Measurements from ENCODE around the gene PRC1.
"Not testable (repeated sequence)": the region's sequence is repeated elsewhere in the genome, so short reads cannot be mapped to it uniquely, and the experiment has no call there.

PRC1 gene, protein sequence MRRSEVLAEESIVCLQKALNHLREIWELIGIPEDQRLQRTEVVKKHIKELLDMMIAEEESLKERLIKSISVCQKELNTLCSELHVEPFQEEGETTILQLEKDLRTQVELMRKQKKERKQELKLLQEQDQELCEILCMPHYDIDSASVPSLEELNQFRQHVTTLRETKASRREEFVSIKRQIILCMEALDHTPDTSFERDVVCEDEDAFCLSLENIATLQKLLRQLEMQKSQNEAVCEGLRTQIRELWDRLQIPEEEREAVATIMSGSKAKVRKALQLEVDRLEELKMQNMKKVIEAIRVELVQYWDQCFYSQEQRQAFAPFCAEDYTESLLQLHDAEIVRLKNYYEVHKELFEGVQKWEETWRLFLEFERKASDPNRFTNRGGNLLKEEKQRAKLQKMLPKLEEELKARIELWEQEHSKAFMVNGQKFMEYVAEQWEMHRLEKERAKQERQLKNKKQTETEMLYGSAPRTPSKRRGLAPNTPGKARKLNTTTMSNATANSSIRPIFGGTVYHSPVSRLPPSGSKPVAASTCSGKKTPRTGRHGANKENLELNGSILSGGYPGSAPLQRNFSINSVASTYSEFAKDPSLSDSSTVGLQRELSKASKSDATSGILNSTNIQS

DNA sequence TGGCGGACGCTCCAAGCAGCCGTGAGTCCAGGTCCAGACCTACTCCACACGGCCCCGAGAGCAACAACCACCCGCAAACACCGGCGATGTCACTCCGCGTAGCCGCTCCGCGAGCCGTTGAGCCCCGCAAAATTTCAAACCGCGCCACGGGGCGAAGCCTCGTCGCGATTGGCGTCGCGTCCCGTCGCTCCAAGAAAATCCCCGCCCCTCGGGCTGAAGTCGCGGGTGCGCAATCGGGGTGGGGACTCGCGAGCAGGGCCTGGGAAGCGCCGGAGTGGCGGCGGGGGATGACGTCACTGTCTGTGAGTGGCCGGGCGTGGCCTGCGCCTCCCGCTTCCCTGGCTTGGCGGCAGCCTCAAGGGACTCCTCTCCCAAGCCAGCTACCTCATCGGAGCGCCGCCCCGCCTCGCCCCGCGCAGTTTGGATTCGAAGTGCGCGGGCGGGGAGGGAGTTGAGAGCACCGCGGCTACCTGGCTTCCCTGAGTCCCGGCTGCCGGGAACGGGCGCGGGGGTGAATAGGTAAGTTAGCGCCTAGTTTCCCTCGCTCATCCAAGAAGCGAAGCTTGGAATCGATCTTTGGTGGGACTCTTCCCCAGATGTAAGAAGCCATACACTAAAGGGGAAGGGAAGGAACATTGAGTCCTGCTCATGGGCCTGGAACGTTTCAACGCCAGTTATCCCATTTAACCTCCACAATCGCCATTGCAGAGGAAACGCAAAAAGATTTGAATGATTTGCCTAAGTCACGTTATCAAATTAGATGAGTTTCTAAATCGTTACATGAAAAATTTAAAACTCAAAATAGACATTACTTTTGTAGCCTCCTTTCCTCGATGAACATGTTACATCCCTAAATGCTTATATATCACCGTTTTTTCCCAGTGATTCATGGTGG, at the start of gene PRC1:
Gene PRC1 (minus strand): TSS at position 119 of the 895 bp plus-strand sequence. CDS start 118 bp downstream, at position 1.
- peak; percentile 99 for DNase-seq (ENCODE audit: low spot score)

DNA sequence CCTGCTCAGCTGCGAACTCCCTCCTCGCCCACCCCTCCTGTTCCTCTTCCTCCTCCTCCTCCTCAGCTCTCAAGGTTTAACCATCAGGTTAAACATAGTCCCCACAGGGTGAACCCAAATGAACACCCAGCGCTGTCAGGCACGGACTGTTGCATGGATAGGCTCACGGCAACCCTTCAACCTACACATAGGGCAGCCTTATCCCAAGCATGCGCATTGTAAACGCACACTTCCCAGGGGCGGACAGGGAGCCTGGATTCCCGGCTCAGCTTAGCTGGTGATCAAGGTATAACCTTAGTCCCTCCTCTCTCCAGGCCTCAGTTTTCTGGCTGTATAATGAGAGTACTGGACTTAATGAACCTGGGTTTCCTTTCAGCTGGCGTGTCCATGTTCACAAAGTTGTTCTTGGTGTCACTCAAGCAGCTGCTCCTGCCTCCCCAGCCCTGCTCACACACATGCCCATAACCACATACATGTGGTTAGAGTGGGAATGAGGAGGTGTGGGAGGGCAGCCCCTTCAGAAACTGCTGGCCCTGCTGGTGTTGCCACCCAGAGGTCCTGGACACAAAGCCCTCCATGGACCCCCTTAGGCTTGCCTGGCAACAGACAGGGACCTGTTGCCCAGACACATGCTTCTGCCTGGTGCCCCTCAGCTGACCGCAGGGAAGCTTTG, 49.0 kb upstream of the PRC1 start:
- DNase-seq (ENCODE audit: low spot score), result no peak

DNA sequence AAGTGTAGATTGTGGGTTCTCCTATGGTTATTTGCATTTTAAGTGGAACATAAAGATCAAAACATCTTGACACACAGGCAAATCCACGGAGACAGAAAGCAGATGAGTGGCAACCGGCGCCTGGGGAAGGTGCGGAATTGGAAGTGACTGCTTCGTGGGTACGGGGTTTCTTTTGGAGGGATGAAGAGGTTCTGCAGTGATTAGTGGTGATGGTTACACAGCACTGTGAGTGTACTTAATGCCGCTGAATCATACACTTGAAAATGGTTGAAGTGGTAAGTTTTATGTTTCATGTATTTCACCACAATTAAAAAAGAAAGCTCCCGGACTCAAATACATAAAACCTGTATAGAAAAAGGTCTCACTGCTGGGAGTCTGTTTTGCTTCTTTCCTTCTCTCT, 46.5 kb upstream of the PRC1 start:
- DNase-seq (ENCODE audit: low spot score), result no peak

DNA sequence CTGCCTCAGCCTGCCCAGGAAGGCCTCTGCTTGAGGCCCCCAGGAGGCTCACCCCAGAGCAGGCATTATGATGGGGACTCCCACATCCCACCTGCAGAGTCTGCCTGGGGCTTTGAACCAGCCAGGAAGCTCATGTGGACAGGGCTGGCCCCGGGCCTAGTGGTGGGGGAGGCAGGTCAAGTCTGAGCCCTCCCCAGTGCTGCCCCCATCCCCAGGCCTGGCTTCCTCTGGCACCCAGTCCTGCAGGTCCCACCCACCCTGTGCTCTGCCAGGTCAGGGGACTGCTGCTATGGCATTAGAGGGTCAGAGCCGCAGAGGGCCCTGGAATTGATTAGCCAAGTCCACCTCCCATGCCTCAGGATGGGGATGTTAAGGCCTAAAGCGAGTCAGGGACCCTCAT, 45.7 kb upstream of the PRC1 start:
- DNase-seq (ENCODE audit: low spot score), result no peak

DNA sequence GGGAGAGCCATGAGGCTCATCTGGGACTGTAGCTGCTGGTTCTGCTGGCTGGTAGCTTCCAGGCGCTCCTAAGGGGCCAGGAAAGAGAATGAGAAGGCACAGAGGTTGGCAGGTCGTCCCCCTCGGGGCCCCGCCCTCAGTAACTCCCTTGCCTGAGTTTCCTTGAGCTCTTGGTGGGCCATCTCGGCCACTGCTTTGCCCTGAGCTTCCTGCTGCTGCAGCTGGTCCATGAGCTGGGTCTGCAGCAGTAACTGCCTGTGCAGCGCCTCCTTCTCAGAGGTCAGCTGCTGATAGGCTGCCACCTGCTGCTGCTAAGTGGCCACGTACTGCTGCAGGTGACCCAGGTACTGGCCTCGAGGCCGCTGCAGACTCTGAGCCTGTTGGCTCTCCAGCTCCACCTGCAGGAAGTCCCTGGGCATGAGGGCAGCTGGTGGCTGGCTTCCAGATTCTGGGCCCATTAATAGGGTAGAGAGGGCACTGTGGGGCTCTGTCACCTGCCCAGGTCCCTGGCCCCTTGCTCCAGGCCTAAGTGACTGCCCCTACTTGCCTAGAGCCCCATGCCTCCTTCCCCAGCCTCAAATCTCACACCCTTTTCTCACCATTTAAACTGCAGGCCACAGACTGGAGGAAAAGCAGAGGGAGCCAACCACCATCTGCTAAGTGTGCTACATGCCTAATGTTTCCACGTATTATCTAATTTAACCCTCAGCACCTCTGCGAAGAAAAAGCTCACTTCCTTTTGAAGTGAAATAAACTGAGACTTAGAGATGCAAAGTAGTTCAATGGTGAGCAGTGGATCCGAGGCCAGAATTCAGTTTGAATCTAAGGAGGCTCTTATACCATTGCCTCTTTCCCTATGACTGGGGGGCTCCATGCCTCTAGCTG, 38.8 kb upstream of the PRC1 start:
- peak; percentile 47 for DNase-seq (ENCODE audit: low spot score)

DNA sequence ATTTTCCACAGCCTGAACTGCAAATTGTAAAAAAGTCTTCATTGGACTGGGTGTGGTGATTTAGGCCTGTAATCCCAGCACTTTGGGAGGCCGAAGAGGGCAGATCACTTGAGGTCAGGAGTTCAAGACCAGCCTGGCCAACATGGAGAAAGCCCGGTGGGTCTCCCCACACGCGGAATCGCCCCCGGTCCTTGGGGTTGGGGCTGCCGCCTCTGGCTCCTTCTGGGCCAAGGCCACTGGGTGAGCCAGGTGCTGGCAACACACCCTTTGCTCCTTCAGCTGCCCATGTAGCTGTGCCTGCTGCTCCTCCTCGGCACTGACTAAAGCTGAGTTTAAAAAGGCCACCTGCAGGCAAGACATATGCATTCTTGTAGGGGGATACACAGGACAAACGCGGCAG, 37.5 kb upstream of the PRC1 start:
- DNase-seq (ENCODE audit: low spot score), result no peak

DNA sequence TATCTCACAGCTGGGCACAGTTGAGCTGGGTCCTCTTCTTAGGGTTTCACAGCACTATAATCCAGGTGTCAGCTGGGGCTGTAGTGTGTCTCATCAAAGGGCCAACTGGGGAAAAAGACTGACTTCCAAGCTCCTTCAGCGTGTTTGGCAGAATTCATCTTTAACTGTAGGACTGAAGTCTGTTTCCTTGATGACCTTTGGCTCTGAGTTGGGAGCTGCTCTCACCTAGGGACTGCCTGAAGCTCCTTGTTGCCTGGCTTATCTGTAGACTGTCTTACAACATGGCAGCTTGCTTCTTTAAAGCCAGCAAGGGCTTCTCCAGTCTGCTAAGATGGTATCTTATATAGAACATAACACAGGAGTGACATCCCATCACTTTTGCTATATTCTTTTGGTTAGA, 33.3 kb upstream of the PRC1 start:
- no peak for DNase-seq (ENCODE audit: low spot score)

DNA sequence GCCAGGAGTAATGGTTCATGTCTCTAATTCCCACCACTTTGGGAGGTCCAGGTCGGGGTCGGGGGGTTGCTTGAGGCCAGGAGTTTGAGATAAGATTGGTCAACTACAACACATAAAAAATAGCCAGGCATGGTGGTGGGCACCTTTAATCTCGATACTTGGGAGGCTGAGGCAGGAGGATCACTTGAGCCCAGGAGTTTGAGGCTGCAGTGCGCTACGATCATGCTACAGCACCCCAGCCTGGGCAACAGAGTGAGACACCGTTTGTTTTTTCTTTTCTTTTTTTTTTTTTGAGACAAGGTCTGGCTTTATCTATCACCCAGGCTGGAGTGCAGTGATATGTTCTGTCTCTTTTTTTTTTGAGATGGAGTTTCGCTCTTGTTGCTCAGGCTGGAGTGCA, 29.4 kb upstream of the PRC1 start:
- no peak for DNase-seq (ENCODE audit: low spot score)

DNA sequence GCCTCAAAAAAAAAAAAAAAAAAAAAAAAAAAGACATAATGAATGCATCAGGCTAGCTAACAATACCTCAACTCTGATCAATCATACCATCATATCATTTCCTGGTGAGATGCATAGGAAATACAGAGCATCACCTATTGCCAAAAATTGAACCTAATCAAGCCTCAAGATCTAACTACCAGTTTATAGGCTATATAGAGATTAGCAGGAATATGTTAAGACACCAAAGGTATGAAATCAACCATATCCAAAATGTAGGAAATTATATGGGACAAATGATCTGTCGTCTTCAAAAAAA, 28.4 kb upstream of the PRC1 start:
- DNase-seq (ENCODE audit: low spot score), result no peak

DNA sequence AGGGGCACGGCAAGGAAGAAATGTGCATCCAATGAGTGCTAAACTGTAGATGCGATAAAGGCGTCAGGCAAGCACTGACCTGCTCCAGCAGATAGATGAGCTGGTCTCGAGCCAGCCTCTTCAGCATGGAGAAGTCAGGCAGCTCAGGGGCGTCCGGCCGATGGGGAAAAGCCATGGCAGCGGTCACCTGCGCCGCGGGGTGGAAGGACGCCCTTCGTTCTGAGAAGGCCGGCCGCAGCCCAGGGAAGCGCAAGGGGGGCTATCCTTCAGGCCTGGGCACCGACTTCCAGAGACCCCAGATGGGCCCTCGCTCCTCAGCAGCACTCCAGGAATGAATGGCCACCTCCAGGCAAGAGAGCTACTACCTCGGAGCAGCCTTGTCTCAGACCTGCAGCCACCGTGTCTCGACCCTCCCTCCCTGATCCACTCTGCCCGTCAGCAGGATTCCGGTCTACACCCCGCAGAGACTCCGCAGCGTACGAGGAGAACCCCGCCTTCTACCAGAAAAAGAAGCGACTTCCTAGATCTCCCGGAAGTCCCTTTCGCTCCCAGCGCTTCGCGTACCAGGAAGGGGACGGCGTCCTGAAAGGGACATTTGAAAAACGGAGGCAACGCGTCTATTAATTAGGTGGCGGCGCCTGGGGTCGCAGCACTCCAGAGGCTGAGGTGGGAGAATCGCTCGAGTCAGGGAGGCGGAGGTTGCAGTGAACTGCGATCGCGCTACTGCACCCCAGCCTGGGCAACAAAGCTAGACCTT, 27.9 kb upstream of the PRC1 start, which contains the start of gene VPS33B:
Gene VPS33B (minus strand): TSS at position 520 of the 757 bp plus-strand sequence. CDS start 345 bp downstream, at position 175.
- DNase-seq (ENCODE audit: low spot score), result peak; percentile 88

DNA sequence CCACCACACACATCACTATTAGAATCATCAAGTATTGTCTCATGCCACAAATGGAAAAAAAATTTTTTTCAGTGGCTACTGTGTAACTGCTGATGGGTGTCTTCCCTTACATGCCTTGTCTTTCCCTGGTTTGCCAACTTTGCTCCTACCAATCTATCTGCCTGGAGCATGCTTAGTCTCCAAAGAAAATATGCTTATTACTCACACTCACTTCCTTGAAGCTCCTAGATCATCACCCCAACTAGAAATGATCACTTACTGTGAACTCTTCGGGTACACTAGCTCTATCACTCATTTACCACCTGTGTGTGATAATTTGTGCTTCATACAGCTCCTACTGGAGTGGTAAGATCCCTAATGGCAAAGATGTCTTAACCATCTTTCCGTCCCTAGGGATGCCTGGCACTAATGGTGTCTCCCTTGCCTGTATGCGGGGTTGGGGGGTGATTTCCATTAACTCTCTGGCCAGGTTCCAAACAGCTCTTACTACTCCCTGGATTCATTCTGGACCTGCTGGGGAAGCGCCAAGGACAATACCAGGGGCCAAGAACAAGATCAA, 27.3 kb upstream of the PRC1 start:
- peak; percentile 3 for DNase-seq (ENCODE audit: low spot score)

DNA sequence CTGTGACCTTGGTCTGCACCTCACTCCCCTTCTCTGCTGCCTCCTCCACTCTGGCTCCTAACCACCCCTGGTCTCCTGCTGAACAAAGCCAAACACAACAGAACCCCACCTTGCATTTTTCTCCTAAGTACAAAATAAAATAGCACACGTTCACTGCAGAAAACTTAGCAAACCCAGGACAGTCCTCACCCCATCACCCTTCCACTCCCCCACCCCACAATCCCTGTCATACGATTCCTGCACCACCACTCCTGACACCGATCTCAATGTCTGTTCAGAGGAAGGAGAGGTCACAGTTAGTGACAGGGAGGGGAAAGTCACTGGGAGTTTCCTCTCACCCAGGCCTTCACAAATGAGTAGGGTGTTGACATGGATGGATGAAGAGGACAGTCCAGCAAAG, 23.8 kb upstream of the PRC1 start:
- no peak for DNase-seq (ENCODE audit: low spot score)

DNA sequence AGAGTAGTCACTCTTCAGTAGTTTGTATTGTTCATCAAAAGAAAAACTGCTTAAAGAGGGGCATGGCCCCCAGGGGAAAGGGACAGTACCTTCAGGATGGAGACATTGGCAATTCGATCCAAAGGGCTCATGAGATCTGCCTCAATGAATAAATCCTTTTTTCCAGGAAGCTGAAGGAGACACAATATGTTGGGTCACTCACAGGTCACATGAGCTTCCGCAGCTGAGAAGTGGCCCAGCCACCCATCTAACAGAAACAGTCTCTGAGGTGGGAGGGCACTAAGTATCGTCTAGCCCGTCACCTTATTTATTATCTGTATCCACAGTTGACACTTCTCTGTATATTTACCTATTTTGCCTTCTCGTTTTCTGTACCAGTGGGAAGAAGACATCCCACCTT, 23.4 kb upstream of the PRC1 start:
- no peak for DNase-seq (ENCODE audit: low spot score)

DNA sequence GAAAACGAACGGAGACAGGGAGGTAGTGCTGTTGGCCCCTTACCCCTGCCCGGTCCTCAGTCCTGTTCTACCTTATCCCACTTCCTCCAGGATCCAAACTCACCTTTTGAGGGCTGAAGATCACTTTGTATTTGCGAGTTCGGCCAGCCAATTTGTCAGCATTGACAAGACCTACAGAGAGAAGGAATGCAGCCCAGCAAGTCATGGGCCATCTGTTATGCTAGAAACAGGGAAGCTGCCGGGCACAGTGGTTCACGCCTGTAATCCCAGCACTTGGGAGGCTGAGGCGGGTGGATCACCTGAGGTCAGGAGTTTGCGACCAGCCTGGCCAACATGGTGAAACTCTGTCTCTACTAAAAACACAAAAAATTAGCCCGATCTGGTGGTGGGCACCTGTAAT, 19.4 kb upstream of the PRC1 start:
- not testable (repeated sequence) for DNase-seq (ENCODE audit: low spot score)

DNA sequence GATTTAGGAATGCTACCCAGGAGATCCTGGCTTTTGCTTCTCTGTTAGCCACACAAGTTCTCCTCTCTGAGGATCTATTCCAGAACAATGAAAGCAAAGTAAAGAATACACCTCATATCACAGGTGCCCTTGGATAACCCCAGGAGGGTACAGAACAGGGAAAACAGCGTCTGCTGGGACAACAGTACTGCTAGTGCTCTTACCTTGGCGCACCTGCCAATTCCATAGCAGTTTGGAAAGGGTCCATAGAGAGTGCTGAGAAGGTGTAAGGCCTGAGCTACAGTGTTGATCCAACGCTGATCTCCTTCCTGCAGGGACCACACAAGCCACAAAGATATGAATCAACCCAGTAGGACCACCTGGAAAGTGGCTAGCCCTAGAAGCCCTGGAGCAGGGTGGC, 12.9 kb upstream of the PRC1 start:
- DNase-seq (ENCODE audit: low spot score), result no peak

DNA sequence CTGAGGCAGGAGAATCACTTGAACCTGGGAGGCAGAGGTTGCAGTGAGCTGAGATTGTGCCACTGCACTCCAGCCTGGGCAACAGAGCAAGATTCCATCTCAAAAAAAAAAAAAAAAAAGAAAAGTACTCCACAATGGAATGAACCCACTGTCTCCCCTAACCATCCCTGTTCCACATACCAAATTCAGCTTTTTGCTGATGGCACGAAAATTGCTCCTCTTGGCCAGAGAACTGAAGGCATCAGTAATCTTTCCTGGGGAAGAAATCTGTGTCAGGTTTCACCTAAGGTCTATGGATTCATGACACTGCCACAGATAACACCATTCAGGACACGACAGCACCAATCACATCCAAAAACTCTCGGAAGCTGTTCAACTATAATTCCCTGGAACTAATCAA, 6.9 kb upstream of the PRC1 start:
- DNase-seq (ENCODE audit: low spot score), result no peak

DNA sequence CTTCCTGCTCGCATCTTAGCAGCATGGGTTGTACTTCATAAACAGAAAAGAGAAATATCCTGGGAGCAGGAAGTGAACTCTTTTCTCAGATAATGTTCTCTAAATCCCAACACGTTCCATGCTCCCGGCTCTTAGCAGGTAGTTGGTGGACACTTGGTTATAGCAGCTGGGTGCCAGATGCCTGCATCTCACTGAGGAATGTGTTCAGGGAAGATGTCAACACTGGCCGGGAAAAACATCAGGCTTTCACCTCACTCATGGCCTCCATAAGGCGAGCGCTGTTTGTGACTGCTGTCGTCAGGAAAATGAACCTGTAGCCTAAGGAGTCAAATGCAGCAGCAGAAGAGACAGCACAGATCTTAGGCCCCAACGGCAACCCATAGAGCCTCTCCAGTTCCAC, 4.4 kb upstream of the PRC1 start:
- no peak for DNase-seq (ENCODE audit: low spot score)

DNA sequence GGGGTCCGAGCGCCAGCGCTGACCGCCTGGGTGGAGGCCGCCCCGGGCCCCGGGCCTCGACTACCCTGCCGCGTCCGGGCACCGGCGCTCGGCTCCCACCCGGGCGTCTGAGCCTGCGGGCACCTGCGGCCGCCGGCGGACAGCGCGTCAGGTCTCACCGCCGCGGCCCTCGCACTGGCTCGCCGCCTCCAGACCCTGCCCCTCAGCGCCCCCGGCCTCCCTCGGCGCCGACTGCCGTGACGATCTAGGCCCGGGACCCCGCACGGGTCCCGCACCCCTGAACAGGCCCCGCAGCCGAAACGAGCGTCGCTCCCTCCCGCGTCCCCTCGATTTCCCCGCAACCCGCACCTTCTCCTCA, 297 bp downstream of the PRC1 start:
- DNase-seq (ENCODE audit: low spot score), result no peak

DNA sequence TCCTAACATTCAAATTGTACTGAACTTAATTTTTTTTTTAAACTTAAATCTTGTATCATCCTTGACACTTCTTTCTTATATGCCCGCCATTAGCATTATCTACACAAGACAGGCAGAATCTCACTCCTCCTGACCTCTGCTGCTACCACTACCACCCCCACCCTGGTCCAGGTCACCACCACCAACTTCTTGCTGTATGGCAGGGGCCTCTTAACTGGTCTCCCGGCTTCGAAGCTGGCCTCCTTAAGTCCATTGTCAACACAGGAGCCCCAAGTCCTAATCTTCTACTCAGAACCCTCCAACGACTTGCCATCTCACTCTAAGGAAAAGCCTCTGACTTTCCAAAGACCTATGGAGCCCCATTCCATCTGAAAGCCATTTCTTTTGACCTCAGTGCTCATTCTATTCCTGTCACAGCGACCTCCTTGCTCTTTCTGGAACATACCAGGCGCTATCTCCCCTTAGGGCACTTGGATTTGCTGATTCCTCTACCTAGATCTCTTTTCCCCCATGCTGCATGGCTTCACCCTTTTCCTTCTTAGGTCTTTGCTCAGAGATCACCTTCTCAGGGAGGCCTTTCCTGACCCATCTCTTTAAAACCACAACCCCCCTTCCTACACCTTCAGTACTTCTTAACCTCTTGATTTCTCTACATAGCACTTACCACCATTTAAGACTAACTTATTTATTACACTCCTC, 2.6 kb downstream of the PRC1 start:
- no peak for DNase-seq (ENCODE audit: low spot score)

DNA sequence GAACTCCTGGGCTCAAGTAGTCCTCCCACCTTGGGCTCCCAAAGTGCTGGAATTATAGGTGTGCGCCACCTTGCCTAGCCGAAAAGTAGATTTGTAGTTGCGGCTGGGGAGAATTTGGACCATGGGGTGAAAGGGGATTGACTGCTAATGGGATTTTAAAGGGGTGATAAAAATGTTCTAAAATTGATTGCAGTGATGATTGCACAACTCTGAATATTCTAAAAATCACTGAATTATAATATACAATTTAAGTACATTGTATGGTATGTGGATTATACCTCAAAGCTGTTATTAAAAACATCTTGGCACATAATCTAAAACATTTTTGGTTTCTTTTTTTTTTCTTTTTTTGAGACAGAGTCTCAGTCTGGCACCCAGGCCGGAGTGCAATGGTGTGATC, 3.9 kb downstream of the PRC1 start:
- DNase-seq (ENCODE audit: low spot score), result no peak
